HTERT RPE-1 (cell line): ENCODE results near the gene CC2D2A.

ENCODE experiments used
- in situ Hi-C: fragments of 300-500 bp; cut with MboI; formaldehyde crosslinking; loops from 4 replicates; pipeline ENCODE4 v1.14.3; 2020; ENCODE audit warnings: low sequenced_read_pairs

CC2D2A gene

DNA sequence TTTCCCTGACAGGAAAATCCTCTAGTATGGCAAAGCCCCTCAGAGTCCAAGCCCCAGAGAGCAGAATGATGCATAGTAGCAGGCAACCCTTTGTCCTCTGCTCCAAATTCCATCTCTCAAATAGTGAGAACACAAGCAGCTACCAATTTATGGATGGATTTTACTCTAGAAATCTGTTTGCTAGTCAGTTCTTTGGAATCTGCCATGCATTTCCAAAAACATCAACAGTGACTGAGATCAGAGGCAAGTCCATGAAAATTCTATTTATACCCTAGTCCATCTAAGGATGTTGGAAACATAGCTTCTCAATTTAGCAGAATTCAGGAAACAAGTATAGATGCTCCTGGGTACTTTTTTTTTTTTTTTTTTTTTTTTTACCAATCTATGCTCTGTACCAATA, 10.0 kb upstream of the CC2D2A start:
- in situ Hi-C loops = no loop called here

GRCh38 chr4:15466596-15466995, 3.1 kb upstream of the CC2D2A start:
- in situ Hi-C loops = no loop called here

GRCh38 chr4:15470128-15470475, 420 bp downstream of the CC2D2A start:
- in situ Hi-C loops = no loop called here

DNA sequence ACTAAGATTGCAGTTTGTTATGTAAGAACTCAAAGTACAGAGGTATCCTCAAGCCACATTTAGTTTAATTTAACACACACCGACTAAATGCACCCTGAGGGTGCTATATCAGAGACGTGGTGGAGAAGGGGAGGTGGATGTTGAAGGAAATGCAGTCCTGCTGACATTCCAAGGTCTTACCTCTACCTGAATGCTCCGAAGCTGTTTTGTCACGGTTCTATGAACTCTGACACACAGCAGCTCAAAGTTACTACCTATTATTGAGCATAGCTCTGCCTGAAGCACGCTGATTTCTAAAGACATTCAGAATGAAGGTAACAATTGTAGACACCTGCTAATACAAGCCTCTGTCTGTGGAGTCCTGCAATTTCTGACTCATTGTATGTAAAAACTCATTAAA, 6.7 kb downstream of the CC2D2A start:
- in situ Hi-C loops = no loop called here

GRCh38 chr4:15478724-15479088, 9.0 kb downstream of the CC2D2A start:
- in situ Hi-C loops = no loop called here

DNA sequence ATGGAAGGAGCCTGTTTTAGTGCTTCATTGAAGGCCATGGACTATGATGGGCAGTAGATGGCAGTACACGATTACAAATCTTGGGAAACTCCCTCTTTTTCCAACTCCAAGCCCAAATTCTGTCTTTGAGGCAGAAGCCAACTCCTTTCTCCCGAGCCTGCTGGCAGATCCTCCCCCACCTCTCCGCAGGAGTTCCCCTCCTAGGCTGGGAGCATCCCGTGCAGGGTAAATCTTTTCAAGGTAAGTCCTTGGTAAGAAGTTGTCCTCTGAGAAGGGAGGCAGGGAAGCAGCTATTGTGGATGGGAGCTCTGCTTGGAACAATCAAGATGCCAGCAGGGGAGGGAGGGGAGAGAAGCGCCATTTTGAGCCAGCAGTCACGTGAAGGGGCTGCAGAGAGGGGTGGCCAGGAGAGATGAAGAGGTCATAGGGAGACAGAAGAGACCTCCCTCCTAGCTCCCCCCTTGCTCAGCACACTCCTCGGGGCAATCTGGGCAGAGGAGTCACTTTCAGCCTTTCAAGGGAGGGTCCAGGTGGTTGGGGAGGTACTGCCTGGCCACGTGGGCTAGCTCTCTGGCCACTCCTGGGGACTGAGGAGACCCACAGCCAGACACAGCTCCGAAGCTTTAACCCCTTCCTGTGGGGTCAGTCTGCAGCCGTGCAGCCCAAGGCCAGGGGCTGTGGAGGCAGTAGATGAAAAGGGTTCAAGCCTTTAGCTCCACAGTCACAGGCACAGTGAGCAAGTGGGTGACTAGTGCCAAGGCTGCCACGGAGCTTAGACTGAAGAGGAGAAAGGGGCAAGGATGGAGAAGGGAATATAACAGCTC, 9.6 kb downstream of the CC2D2A start:
- in situ Hi-C loops = no loop called here

- in situ Hi-C loops = no loop called here
Observed at GRCh38 chr4:15479913-15480185, 10.2 kb downstream of the CC2D2A start.

DNA sequence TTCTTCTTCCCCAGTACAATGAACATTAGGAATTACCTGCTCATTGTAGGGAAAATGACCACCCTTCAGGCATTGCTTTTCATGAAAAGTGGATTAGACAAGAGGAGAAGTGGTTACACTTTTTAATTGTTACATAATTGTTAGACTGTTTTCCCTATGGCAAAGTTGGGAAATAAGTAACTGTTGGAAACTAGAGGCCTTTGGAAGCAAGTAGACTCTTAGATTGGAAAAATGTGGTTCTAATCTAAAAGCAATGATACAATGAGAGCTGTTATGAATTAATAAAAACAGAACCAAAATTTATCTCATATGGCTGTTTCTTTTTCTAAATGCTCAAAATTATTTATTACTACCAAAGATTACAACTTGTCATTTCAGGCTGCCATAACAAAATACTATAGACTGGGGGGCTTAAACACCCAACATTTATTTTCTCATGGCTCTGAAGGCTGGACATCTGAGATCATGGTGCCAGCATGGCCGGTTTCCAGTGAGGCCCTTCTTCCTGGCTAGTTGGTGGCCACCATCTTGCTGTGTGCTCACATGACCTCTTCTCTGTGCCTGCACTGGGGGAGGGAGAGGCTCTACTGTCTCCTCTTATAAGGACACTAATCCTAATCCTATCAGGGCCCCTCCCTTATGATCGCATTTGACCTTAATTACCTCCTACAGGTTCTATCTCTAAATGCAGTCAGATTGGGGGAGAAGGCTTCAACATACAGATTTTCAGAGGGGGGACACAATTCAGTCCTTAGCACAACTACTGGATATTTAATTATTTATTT, 12.5 kb downstream of the CC2D2A start:
- in situ Hi-C loops = no loop called here

- in situ Hi-C loops = no loop called here
Observed at GRCh38 chr4:15482842-15483241, 13.2 kb downstream of the CC2D2A start.

DNA sequence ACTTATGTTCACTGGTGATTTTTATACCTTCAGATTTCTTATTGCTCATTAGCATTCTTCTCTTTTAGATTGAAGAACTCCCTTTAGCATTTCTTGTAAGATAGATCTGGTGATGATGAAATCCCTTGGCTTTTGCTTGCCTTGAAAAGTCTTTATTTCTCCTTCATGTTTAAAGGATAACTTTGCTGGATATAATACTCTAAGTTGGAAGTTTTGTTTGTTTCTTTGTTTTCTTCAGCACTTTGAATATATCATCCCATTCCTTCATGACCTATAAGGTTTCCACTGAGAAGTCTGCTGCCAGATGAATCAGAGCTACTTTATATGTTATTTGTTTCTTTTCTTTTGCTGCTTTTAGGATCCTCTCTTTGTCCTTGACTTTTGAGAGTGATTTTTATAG, 18.5 kb downstream of the CC2D2A start:
- in situ Hi-C loops = no loop called here

- in situ Hi-C loops = no loop called here
Observed at GRCh38 chr4:15488658-15489470, 19.2 kb downstream of the CC2D2A start.

DNA sequence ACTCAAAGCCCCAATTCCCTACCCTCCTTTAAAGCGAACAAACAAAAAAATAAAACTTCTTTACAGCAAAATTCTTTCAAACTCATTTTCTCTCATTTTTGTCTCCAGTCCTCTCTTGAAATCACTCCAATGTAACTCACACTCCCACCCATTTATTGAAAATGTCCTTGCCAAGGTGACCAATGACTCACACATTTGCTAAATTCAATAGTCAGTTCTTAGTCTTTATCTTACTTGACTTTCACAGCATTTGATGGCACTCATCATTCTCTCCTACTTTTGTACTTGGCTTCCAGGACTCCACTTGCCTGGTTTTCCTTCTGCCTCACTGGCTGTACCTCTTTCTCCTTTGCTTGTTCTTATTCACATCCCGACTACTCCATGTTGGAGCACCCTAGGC, 19.9 kb downstream of the CC2D2A start:
- in situ Hi-C loops = no loop called here

DNA sequence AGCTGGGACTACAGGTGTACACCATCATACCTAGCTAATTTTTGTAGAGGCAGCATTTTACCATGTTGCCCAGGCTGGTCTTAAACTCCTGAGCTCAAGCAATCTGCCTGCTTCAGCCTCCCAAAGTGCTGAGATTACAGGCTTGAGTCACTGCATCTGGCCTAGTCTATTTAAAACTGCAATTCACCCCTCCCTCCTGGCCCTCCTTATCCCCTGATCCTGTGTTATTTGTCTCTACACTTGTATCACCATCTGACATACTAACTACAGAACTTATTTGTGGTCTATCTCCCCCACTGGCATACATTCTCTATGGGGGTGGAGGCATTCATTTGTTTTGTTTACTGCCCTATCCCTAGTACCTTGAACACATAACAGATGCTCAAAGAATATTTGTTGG, 23.7 kb downstream of the CC2D2A start:
- in situ Hi-C loops = no loop called here

DNA sequence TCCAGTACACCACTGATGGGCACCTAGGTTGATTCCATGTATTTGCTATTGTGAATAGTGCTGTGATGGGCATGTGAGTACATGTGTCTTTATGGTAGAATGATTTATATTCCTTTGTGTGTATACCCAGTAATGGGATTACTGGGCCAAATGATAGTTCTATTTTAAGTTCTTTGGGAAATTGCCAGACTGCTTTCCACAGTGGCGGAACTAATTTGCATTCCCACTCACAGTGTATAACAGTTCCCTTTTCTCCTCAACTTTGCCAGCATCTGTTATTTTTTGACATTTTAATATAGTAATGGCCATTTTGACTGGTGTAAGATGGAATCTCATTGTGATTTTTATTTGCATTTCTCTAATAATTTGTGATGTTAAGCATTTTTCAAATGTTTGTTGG, 25.9 kb downstream of the CC2D2A start:
- in situ Hi-C loops = no loop called here

GRCh38 chr4:15498356-15498755, 28.7 kb downstream of the CC2D2A start:
- in situ Hi-C loops = no loop called here

DNA sequence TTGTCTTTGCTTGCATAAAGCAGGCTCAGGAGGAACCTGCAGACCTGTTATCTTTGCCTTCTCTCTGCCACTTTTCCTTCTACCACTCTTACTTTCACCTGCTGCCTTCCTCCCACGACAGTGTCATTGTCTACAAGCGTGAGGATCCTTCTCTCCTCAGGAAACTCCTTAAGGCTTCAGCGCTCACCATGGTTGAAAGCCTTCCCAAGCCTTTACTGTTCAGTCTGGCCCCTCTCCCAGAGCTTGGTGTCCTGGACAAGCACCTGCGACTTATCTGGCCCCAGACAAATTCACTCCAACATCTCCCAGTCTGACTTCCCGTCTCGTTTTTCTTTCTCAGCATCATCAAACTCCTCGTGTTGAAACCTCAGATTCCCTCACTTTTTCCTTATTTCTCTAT, 31.0 kb downstream of the CC2D2A start:
- in situ Hi-C loops = no loop called here

DNA sequence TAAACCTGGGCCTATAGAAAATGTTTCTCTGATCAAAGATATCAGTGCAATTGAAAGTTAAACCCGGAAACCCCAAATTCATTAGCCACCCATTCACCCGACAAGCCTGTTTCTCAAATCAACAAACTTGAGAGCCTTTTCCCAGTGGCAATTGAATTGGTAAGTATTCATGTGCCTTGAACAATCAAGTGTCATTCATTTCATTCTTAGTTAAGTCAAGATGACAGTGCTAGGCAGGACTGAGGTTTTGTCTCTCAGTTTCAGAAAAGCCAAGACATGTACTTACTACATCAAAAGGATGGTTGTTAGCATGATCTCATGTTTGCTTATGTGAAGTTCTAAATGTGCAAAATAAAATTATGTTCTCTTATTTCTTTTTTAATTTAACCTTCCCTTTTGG, 32.3 kb downstream of the CC2D2A start:
- in situ Hi-C loops = no loop called here

GRCh38 chr4:15502384-15502783, 32.7 kb downstream of the CC2D2A start:
- in situ Hi-C loops = no loop called here

GRCh38 chr4:15504041-15504440, 34.4 kb downstream of the CC2D2A start:
- in situ Hi-C loops = no loop called here

- in situ Hi-C loops = no loop called here
Observed at GRCh38 chr4:15506464-15506863, 36.8 kb downstream of the CC2D2A start.

DNA sequence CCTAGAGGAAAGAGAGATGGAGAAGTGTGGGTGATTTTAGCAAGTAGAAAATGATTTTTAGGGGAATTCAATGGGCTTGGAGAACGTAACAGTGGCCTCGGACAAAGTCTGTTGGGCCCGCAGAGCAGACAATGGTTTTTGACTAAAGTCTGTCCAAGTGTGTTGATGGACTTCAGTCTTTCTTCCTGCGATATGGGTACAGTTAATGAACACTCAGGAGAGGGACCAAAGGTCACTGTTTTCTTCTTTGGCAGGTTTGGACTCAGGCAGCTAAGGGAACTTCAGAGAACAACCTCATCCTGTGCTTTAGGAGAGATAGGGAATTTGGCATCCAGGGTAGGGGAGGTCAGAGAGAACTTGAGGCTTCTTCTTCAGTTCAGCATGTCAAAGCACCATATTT, 38.0 kb downstream of the CC2D2A start:
- in situ Hi-C loops = no loop called here

DNA sequence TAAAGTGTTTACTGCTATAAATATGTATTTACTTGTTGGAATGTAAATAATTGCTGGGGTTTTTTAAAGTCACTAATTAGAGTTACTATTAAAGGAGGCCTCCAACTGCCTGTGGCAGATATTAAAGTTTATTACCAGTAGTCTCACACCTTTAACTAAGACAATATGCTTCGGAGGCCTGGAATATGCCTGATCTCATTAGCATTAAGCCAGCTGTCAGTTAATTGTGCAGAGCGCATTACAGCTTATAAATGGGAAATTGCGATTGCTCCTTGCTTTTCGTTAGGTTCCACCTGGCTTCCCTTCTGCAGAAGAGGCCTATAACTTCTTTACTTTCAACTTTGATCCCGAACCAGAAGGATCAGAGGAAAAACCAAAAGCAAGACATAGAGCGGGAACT, 41.3 kb downstream of the CC2D2A start:
- in situ Hi-C loops = no loop called here
